Measurements from ENCODE around the gene SPACDR.
"Not testable (repeated sequence)": the region's sequence is repeated elsewhere in the genome, so short reads cannot be mapped to it uniquely, and the experiment has no call there.

SPACDR gene

DNA sequence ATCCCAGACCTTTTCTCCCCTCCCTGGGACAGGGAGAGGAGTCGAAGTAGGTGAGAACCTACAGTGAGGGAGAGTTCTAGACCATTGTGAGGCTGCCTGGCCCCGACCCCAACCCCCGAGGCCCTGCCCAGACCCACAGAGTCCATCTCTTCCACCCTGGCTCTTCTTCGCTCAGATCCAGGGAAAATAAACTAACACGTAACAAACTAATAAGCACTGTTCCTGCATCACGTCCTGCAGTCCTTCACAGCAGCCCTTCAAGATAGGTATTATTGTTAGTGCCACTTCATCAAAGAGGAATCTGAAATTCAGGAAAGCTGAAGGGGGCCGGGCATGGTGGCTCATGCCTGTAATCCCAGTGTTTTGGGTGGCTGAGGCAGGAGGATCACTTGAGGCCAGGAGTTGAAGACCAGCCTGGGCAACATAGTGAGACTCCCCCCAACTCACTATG lies at the start of gene SPACDR:
TSS of gene SPACDR (minus strand) at position 51 of the 451 bp plus-strand sequence. CDS start 235 bp downstream, outside the sequence.
- H3K4me3 ChIP-seq (ENCODE audit: low read length) = no peak within 1 kb of the TSS
- no peak for DNase-seq (ENCODE audit: low read depth)
- TF ChIP-seq, protein P1, sequence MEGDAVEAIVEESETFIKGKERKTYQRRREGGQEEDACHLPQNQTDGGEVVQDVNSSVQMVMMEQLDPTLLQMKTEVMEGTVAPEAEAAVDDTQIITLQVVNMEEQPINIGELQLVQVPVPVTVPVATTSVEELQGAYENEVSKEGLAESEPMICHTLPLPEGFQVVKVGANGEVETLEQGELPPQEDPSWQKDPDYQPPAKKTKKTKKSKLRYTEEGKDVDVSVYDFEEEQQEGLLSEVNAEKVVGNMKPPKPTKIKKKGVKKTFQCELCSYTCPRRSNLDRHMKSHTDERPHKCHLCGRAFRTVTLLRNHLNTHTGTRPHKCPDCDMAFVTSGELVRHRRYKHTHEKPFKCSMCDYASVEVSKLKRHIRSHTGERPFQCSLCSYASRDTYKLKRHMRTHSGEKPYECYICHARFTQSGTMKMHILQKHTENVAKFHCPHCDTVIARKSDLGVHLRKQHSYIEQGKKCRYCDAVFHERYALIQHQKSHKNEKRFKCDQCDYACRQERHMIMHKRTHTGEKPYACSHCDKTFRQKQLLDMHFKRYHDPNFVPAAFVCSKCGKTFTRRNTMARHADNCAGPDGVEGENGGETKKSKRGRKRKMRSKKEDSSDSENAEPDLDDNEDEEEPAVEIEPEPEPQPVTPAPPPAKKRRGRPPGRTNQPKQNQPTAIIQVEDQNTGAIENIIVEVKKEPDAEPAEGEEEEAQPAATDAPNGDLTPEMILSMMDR (IDR thresholded peaks at IDR 0.05; ENCODE audit: insufficient read depth, low read depth, low read length, missing control alignments) = no peak

- H3K4me3 ChIP-seq (ENCODE audit: low read length) = no peak overlapping the region
- no peak for DNase-seq (ENCODE audit: low read depth)
- TF ChIP-seq, protein P1 (IDR thresholded peaks at IDR 0.05; ENCODE audit: insufficient read depth, low read depth, low read length, missing control alignments) = no peak
Observed at GRCh38 chr7:100513212-100513810, 49.3 kb upstream of the SPACDR start.

DNA sequence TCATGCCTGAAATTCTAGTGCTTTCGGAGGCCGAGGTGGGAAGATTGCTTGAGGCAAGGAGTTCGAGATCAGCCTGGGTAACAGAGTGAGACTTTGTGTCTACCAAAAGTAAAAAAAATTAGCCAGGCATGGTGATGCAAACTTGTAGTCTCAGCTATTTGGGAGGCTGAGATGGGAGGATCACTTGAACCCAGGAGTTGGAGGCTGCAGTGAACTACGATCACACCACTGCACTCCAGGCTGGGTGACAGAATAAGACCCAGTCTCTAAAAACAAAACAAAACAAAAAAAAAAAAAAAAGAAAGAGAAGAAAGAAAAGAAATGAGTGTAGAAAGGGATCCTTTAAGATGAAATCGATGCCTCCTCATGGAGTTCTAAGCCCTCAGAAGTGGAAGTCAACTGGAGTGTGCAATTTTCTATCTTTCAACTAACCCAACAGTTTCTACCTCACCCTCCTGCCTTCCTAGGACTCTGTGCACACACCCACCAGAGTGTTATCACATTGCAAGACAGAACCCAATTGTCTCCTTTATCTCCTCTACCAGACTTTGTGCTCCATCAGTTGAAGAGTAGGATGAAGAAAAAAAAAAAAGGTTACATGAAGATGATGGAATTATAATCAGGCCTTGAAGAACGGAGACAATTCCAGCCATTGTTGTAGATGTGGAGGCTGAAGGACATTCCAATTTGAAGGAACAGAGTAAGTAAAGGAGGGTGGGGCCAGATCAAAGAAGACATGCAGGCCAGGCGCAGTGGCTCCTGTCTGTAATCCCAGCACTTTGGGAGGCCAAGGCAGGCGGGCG lies 46.6 kb upstream of the SPACDR start:
- TF ChIP-seq, protein P1 (IDR thresholded peaks at IDR 0.05; ENCODE audit: insufficient read depth, low read depth, low read length, missing control alignments) = no peak
- no peak overlapping the region for H3K4me3 ChIP-seq (ENCODE audit: low read length)
- no peak for DNase-seq (ENCODE audit: low read depth)

GRCh38 chr7:100509231-100509630 lies 45.2 kb upstream of the SPACDR start:
- peak; percentile 99 for DNase-seq (ENCODE audit: low read depth)
- no peak overlapping the region for H3K4me3 ChIP-seq (ENCODE audit: low read length)
- TF ChIP-seq, protein P1 (IDR thresholded peaks at IDR 0.05; ENCODE audit: insufficient read depth, low read depth, low read length, missing control alignments) = no peak

DNA sequence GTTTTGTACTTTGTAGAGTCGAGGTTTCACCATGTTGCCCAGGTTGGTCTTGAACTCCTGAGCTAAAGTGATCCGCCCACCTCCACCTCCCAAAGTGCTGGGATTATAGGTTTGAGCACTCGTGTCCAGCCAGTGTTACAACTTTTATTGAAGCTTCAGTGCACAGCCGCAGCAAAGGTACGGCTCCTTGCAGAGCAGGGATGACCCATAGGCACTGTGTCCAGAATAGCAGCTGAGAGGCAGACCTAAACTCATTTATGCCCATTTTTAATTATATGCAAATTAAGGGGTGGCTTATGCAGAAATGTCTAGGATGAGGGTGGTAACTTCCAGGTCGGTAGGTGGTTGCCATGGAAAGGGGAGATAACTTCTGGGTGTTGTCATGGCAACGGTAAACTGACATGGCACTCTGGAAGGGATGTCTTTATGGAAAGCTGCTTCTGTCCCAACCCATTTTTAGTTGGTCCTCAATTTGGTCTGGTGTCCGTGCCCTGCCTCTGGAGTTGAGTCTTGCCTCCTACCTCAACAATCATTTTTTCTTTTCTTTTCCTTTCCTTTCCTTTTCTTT lies 42.4 kb upstream of the SPACDR start:
- no peak for DNase-seq (ENCODE audit: low read depth)
- TF ChIP-seq, protein P1 (IDR thresholded peaks at IDR 0.05; ENCODE audit: insufficient read depth, low read depth, low read length, missing control alignments) = no peak
- no peak overlapping the region for H3K4me3 ChIP-seq (ENCODE audit: low read length)

- TF ChIP-seq, protein P1 (IDR thresholded peaks at IDR 0.05; ENCODE audit: insufficient read depth, low read depth, low read length, missing control alignments) = no peak
- no peak overlapping the region for H3K4me3 ChIP-seq (ENCODE audit: low read length)
- DNase-seq (ENCODE audit: low read depth) = no peak
Observed at GRCh38 chr7:100504887-100505611, 41.0 kb upstream of the SPACDR start.

DNA sequence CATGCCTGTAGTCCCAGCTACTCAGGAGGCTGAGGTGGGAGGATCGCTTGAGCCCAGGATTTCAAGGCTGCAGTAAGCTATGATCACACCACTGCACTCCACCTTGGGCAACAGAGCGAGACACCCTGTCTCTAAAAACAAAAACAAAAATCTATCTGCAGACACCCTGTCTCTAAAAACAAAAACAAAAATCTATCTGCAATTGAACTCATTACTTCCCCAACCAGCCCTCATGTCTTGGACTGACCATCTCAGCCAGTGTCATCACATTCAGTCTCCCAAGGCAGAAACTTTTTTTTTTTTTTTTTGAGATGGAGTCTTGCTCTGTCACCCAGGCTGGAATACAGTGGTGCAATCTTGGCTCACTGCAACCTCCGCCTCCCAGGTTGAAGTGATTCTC lies 40.0 kb upstream of the SPACDR start:
- not testable (repeated sequence) for H3K4me3 ChIP-seq (ENCODE audit: low read length)

GRCh38 chr7:100500743-100501142 lies 36.7 kb upstream of the SPACDR start:
- H3K4me3 ChIP-seq (ENCODE audit: low read length); DNase-seq (ENCODE audit: low read depth): not testable (repeated sequence)

More for the DNA sequence above, 40.0 kb upstream of the SPACDR start:
- not testable (repeated sequence) for DNase-seq (ENCODE audit: low read depth)

Measured in epithelial cell of esophagus (primary cell).